Stimulated activated CD4-positive, alpha-beta T cell treated with anti-CD3 and anti-CD28 coated beads, Interleukin-4, amount 100 ng/mL, for 4 hours (primary cell): Measurements from ENCODE around the gene NTSR2.
"Not testable (repeated sequence)": the region's sequence is repeated elsewhere in the genome, so short reads cannot be mapped to it uniquely, and the experiment has no call there.

ENCODE experiments used
- DNase-seq, 2 experiments: peaks; one replicate each; pipeline ENCODE4 v3.0.0-alpha.2; 2020

Gene NTSR2

DNA sequence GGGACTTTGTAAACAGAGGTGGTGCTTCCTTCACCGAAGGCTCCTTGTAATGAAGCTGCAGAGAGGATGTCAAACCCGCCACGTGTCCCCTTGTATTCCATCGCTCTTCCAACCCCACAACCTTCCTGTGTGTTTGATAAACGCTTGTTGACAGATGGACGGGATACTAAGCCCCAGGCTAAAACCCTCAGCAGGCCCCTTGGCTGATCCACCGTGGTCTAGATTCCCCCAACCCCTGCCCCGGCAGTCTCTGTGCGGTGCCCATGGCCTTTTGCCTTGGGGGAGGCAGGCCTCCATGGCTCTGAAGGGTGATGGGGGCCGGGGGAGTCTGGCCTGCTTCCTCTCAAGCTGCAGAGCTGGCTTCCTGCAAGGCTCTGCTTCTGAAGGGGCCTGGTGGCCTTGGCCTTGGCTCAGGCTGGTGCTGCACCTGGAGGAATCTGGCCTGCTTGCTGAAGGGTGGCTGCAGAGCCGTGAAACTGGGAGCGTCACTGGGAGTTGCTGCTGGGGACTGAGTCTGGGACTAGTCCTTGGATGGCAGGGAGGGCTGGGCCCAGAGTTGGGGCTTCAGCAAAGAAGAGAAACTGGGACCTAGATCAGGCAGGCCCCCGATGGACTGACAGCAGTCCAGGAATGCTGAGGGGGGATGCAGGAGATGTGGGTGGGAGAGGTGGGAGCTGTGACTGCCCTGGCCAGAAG is 9.6 kb upstream of the NTSR2 start:
- no peak for DNase-seq

- DNase-seq, result no peak
Measured at GRCh38 chr2:11679016-11679415, 9.0 kb upstream of the NTSR2 start.

GRCh38 chr2:11678306-11678960 is 8.4 kb upstream of the NTSR2 start:
- DNase-seq, result no peak

DNA sequence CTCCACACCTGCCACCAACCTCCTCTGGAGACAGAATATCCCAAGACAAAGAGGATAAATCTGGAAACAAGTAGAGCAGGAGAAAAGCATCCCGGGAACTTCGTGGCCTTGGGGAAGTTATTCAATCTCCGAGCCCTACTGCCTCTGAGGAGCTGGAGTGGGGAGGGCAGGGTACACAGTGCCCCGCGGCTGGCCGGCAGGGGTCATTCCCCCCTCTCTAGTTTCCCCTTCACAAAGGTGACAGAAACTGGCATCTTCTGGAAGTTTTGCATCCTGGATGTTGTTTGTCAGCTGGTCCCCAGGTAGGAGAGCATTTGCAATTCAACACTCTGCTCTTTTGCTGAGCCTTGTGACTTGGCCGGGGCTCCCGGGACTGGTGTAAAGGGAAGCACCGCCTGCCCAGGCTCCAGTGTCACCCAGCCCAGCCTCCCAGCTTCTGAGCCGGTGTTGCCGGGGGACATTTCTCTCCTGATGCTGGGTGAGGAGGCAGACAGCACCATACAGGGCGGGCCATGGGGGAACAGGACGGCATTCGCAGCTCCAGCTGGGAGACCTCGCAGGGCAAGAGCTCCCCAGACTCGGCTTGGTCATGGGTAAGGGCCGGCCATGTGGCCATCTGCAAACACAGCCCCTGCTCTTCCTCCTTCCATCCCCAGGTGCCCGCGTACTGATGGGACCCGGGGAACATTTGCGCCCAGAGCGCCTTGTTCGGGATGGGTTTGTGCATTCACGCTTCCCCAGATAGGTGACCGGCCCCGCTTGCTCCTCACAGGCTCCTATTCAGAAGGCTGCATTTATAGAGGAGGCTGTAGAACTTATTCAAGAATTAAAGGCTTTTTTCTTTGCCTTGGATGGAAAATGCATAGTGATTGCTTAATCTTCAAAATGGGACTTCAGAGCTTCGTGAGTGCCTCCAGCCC is 7.4 kb upstream of the NTSR2 start:
- DNase-seq, result no peak

DNA sequence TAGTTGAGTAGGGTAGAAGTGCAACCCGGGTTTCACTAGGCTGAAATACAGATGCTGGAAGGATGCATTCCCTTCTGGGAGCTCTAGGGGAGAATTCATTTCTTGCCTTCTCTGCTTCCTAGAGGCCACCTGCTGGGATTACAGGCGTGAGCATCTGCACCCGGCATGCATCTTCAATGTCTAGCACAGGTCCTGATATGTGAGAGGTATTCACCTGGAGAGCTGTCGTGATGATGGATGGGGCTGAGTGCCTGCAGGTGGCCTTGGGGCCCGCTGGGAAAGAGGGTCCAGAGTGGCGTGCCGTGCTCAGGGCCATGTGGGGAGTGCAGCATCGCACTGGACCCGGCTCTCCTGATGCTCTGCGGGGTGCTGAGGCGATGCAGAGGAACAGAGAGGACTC is 6.6 kb upstream of the NTSR2 start:
- no peak for DNase-seq

- no peak for DNase-seq
Measured at GRCh38 chr2:11675423-11676112, 5.6 kb upstream of the NTSR2 start.

DNA sequence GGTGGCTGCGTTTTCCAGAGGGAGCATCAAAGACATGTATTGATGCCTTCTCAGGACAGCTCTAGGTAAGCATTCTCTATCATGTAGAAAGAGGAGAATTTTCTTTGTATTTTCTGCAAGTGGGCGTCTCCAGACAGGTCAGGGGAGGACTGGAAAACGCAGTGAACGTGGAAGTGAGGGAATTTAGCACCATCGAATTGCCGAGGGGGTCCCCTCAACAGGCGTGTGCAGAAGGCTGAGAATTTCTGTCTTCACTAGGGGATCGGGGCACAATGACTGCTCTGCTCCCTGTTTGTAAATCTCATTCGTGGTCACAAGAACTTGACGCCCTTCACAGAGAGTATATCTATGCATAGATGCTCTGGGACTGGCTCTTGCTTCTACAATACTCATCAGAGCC is 5.0 kb upstream of the NTSR2 start:
- no peak for DNase-seq

DNA sequence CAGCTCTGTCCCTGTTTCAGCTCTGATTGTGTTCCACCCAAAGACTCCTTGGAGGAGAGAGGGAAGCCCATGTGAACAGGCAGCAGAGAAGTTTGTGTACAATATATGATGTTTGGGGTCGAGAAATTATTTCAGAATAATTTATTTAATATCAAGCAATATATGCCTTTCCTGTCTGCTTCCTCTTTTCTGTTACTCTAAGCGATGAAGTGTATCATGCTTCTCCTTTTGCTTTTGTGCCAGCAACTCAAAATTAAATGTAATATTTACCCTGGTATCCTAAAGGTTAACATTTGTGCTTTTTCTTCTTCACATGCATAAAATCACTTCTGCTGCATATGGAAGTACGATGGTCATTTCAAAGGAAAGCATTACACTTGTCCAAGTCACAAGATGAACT is 2.4 kb upstream of the NTSR2 start:
- DNase-seq, result no peak

DNA sequence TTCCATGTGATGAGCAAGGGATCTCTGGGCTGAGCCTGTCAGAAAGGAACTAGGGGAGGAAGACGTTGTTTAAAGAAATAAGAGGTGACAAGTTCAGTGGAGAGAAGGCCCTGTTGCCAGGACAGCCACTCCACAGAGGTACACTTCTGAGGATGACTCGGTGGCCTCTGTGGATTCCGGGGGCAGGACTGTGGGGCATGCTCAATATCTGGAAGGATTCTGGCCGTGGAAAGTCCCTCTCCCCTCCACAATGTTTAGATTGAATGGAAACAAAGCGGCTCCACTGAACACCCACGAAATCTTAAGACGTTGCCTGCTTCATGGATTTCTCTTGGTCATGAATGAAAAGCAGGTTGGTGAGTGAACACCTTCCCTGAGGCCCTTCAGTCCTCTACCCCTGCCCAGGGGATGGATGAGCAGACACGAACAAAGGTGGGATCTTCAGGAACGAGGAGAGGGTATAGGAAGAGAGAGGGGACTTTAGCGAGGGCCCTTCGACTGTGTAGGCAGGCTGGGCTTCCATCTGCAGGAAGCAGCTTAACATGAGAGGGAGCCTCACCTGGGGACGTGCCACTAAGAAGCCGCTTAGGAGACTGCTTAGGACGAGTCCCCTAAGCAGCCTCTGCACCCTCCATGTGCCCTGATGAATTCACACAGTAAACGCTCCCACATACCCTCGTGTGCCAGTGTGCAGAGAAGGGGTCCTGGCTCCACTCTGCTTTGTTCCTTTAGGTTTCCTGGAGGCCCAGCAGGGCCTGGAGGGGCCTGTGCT is 1.9 kb downstream of the NTSR2 start:
- DNase-seq, result no peak

- DNase-seq, result no peak
Measured at GRCh38 chr2:11667194-11667593, 2.8 kb downstream of the NTSR2 start.

DNA sequence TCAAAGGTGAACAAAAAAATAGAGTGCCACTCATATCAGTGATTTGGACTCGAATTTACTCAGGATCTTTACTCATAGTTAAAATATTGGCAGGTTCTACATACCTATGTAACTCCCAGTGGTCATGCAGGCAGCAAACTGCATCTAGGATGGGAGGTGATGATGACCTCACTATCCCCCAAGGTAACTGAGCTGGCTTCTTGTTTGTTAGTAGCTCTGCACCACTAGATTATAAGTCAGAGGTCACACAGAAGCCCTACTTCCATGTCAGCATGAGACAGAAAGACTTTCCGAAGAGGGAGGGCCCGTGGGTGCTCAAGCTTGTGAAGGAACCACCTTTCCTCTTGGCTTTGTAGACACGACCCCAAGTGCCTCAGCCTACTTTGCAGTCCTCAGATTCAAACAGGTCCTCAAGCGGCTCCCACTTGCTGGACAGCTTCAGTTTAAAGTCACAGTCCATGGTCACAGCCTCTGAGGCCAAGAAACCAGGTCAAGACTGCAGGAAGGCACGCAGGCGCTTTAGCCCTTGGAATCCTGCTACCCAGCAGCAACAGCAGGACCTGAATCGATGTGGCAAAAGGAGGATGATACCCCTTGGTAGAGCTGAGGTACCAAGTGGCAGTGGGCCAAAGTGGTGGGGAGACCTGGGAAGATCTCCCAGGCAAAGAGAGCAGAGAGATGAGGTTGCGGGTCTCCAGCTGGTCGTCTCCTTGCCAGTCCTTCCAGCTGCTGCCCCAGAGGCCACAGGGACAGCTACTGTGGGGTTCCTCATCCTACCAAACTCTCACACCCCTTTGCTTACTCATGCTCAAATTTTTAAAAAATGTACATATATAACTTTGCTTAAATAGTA is 4.3 kb downstream of the NTSR2 start:
- DNase-seq, result no peak

- no peak for DNase-seq
Measured at GRCh38 chr2:11665028-11665427, 5.0 kb downstream of the NTSR2 start.

- DNase-seq, result no peak
Measured at GRCh38 chr2:11663427-11663826, 6.6 kb downstream of the NTSR2 start.

GRCh38 chr2:11662882-11663281 is 7.1 kb downstream of the NTSR2 start:
- DNase-seq, result no peak

GRCh38 chr2:11661891-11662435 is 8.0 kb downstream of the NTSR2 start:
- DNase-seq, result no peak

GRCh38 chr2:11660396-11660795 is 9.6 kb downstream of the NTSR2 start:
- DNase-seq, result not testable (repeated sequence)

GRCh38 chr2:11659851-11660250 is 10.1 kb downstream of the NTSR2 start:
- DNase-seq, result no peak

DNA sequence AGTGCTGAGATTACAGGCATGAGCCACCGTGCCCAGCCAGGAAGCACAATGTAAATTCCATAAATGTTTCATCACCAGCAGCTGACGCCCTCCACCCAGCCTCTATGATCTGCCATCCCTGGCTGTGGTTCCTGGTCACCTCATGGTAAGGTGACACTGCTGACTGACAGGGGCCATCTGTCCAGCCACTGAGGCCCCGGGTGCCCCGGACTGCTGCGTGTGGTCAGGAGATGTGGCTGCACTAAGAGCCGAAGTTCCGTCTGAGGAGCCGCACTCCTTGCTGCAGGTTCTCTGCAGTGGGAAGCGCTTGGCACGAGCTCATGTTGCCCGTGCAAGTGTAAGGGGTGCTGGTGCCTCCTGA is 10.9 kb downstream of the NTSR2 start:
- no peak for DNase-seq

GRCh38 chr2:11658208-11659114 is 11.5 kb downstream of the NTSR2 start:
- no peak for DNase-seq

DNA sequence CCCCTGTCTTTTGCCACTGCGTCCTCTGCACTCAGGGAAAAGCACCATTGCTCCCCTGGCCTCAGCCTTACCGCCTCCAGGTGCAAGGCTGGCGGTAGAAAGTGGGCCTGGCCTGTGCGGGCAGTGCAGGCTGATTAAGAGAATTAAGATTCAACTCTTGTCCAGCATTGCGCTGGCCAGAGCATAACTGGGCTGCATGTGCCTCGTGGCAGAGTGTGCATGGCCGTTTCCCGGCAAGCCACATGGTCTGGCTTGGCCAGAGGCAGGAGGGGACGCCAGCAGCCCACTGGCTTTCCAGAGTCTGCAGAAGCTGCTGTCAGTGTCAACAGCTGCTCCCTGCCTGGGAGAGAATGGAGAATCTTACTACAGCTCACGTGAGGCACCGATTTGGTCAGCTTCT is 12.3 kb downstream of the NTSR2 start:
- no peak for DNase-seq
